IMR-90 (cell line): ENCODE data around the gene SLC39A5.

Experiments used
- CEBPB ChIP-seq: IDR thresholded peaks from 2 replicates; pipeline ENCODE4 v1.6.1; 2012; ENCODE audit warnings: low read depth, low read length, improper control_type of control experiment
- CHD1 ChIP-seq: IDR thresholded peaks from 2 replicates; pipeline ENCODE4 v1.6.1; 2012; ENCODE audit warnings: low read depth, low read length, improper control_type of control experiment
- CTCF ChIP-seq: conservative IDR thresholded peaks from 2 replicates; pipeline ENCODE4 v1.5.1; 2012; ENCODE audit warnings: mild to moderate bottlenecking, low read depth, low read length, improper control_type of control experiment
- MXI1 ChIP-seq: IDR thresholded peaks from 2 replicates; pipeline ENCODE4 v1.6.1; 2012; ENCODE audit warnings: low read depth, mild to moderate bottlenecking, low read length, moderate library complexity, borderline replicate concordance
- POLR2A ChIP-seq: IDR thresholded peaks from 2 replicates; pipeline ENCODE4 v1.6.1; 2012; ENCODE audit warnings: mild to moderate bottlenecking, low read depth, low read length
- TF ChIP-seq, protein P1 (sequence below): fragments of 150-350 bp; IDR thresholded peaks from 2 replicates; pipeline ENCODE4 v1.6.1; 2016; ENCODE audit warnings: low read depth, mild to moderate bottlenecking, low read length, moderate library complexity, borderline replicate concordance
- TF ChIP-seq, protein P2 (sequence below): fragments of 150-350 bp; IDR thresholded peaks from 2 replicates; pipeline ENCODE4 v1.6.1; 2017; ENCODE audit warnings: mild to moderate bottlenecking, antibody characterized with exemption, low read length, low read depth

DNA sequence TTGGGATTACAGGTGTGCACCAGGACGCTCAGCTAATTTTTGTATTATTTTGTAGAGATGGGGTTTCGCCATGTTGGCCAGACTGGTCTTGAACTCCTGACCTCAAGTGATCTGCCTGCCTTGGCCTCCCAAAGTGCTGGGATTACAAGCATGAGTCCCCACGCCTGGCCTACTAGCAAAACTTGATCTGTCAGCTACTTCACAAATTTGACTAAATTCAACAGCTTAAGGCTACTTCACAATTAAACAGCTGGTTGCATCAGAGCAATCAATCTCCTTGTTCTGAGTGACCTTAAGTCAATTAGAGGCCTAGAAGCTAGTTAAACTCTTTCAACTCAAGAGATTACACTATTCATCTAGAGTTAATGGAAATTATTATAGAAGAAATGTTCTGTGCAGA is 49.1 kb downstream of the SLC39A5 start:
- TF ChIP-seq CEBPB (no peak), CTCF (no peak), CHD1 (no peak), POLR2A (no peak), MXI1 (no peak)
- TF ChIP-seq, protein P1, sequence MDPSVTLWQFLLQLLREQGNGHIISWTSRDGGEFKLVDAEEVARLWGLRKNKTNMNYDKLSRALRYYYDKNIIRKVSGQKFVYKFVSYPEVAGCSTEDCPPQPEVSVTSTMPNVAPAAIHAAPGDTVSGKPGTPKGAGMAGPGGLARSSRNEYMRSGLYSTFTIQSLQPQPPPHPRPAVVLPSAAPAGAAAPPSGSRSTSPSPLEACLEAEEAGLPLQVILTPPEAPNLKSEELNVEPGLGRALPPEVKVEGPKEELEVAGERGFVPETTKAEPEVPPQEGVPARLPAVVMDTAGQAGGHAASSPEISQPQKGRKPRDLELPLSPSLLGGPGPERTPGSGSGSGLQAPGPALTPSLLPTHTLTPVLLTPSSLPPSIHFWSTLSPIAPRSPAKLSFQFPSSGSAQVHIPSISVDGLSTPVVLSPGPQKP, result no peak
- TF ChIP-seq, protein P2, sequence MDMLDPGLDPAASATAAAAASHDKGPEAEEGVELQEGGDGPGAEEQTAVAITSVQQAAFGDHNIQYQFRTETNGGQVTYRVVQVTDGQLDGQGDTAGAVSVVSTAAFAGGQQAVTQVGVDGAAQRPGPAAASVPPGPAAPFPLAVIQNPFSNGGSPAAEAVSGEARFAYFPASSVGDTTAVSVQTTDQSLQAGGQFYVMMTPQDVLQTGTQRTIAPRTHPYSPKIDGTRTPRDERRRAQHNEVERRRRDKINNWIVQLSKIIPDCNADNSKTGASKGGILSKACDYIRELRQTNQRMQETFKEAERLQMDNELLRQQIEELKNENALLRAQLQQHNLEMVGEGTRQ, result no peak
